ENCODE data around the gene GEMIN8. TPM values are rescaled to one million over a fixed set of nuclear protein-coding genes. Genes with fewer than 3 reads are reported as not detected.

GEMIN8 gene
- total and polyA plus RNA-seq, 2 donors from 2014 or later = 25.4 to 30.0 TPM

DNA sequence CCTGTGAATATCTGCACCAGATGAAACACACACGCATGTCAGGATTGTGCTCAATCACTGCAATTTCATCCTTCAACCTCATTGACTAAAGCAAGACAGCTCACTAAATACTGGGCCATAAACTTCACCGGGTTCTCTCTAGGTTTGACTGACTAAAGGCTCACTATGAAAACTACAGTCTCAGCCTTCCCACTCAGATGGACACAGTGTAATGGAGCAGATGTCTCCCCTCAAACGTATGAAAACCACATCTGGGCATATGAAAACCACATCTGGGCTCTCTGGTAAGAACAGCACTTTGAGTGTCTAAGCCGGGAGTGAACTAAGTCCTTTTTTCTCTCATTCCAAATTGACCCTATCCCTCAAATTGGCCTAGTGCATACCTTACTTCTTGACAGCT, 15.2 kb downstream of the GEMIN8 start:
- Histone ChIP-seq H3K4me3 (ENCODE audit: low read length in 3 of 3) (no peak overlapping the region), H3K4me1 (ENCODE audit: control insufficient read depth in 2 of 3, insufficient read depth in 2 of 3, low read depth in 1 of 3, low read length in 3 of 3) (no peaks in the 10 kb centered on the region), H3K9ac (ENCODE audit: low read length in 3 of 3) (no peak overlapping the region), H3K9me3 (ENCODE audit: control insufficient read depth in 2 of 3, insufficient read depth in 1 of 3, low read length in 3 of 3) (no peaks in the 10 kb centered on the region), H3K36me3 (ENCODE audit: control insufficient read depth in 2 of 3, insufficient read depth in 3 of 3, low read length in 3 of 3) (peaks cover 0 to 3% (median 0%) of the 10 kb centered on the region in 3 donors), H3K27me3 (ENCODE audit: control insufficient read depth, insufficient read depth, low read length) (peaks cover 3% of the 10 kb centered on the region), H3K27ac (ENCODE audit: low read depth in 2 of 2, low read length in 2 of 2) (no peak overlapping the region)
- intact Hi-C loops (cut with DNase I) = no loop called here
- FAIRE-seq (no peak), DNase-seq (no peak)
- TF ChIP-seq, protein P1, sequence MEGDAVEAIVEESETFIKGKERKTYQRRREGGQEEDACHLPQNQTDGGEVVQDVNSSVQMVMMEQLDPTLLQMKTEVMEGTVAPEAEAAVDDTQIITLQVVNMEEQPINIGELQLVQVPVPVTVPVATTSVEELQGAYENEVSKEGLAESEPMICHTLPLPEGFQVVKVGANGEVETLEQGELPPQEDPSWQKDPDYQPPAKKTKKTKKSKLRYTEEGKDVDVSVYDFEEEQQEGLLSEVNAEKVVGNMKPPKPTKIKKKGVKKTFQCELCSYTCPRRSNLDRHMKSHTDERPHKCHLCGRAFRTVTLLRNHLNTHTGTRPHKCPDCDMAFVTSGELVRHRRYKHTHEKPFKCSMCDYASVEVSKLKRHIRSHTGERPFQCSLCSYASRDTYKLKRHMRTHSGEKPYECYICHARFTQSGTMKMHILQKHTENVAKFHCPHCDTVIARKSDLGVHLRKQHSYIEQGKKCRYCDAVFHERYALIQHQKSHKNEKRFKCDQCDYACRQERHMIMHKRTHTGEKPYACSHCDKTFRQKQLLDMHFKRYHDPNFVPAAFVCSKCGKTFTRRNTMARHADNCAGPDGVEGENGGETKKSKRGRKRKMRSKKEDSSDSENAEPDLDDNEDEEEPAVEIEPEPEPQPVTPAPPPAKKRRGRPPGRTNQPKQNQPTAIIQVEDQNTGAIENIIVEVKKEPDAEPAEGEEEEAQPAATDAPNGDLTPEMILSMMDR (IDR thresholded peaks at IDR 0.05; ENCODE audit: borderline replicate concordance, extremely low read depth, insufficient read depth) = no peak

GRCh38 chrX:14013054-14013453, 16.6 kb downstream of the GEMIN8 start:
- H3K4me1 ChIP-seq (ENCODE audit: control insufficient read depth in 2 of 3, insufficient read depth in 2 of 3, low read depth in 1 of 3, low read length in 3 of 3) = no peaks in the 10 kb centered on the region
- peaks cover 0 to 4% (median 0%) of the 10 kb centered on the region in 3 donors for H3K36me3 ChIP-seq (ENCODE audit: control insufficient read depth in 2 of 3, insufficient read depth in 3 of 3, low read length in 3 of 3)
- FAIRE-seq (no peak), DNase-seq (no peak)
- peaks cover 3% of the 10 kb centered on the region for H3K27me3 ChIP-seq (ENCODE audit: control insufficient read depth, insufficient read depth, low read length)
- H3K4me3 ChIP-seq (ENCODE audit: low read length in 3 of 3) = no peak overlapping the region
- no peaks in the 10 kb centered on the region for H3K9me3 ChIP-seq (ENCODE audit: control insufficient read depth in 2 of 3, insufficient read depth in 1 of 3, low read length in 3 of 3)
- intact Hi-C loops (cut with DNase I) = no loop called here
- no peak overlapping the region for H3K9ac ChIP-seq (ENCODE audit: low read length in 3 of 3)
- TF ChIP-seq, protein P1 (IDR thresholded peaks at IDR 0.05; ENCODE audit: borderline replicate concordance, extremely low read depth, insufficient read depth) = no peak
- H3K27ac ChIP-seq (ENCODE audit: low read depth in 2 of 2, low read length in 2 of 2) = no peak overlapping the region

- no peak overlapping the region for H3K4me3 ChIP-seq (ENCODE audit: low read length in 3 of 3)
- no peak overlapping the region for H3K27ac ChIP-seq (ENCODE audit: low read depth in 2 of 2, low read length in 2 of 2)
- peaks cover 3% of the 10 kb centered on the region for H3K27me3 ChIP-seq (ENCODE audit: control insufficient read depth, insufficient read depth, low read length)
- FAIRE-seq (no peak), DNase-seq (no peak)
- no peak overlapping the region for H3K9ac ChIP-seq (ENCODE audit: low read length in 3 of 3)
- TF ChIP-seq, protein P1 (IDR thresholded peaks at IDR 0.05; ENCODE audit: borderline replicate concordance, extremely low read depth, insufficient read depth) = no peak
- intact Hi-C loops (cut with DNase I) = no loop called here
- H3K4me1 ChIP-seq (ENCODE audit: control insufficient read depth in 2 of 3, insufficient read depth in 2 of 3, low read depth in 1 of 3, low read length in 3 of 3) = no peaks in the 10 kb centered on the region
- no peaks in the 10 kb centered on the region for H3K9me3 ChIP-seq (ENCODE audit: control insufficient read depth in 2 of 3, insufficient read depth in 1 of 3, low read length in 3 of 3)
- peaks cover 0 to 4% (median 0%) of the 10 kb centered on the region in 3 donors for H3K36me3 ChIP-seq (ENCODE audit: control insufficient read depth in 2 of 3, insufficient read depth in 3 of 3, low read length in 3 of 3)
These were observed 19.1 kb downstream of the GEMIN8 start for GRCh38 chrX:14010566-14010965.

GRCh38 chrX:14006540-14006939, 23.2 kb downstream of the GEMIN8 start:
- DNase-seq (peak in 3 of 5 donors; percentile 18 to 74 (median 56)), FAIRE-seq (no peak)
- TF ChIP-seq, protein P1 (IDR thresholded peaks at IDR 0.05; ENCODE audit: borderline replicate concordance, extremely low read depth, insufficient read depth) = no peak
- intact Hi-C loops (cut with DNase I) = no loop called here
- peaks cover 0 to 8% (median 0%) of the 10 kb centered on the region in 3 donors for H3K36me3 ChIP-seq (ENCODE audit: control insufficient read depth in 2 of 3, insufficient read depth in 3 of 3, low read length in 3 of 3)
- no peak overlapping the region for H3K4me3 ChIP-seq (ENCODE audit: low read length in 3 of 3)
- H3K9me3 ChIP-seq (ENCODE audit: control insufficient read depth in 2 of 3, insufficient read depth in 1 of 3, low read length in 3 of 3) = no peaks in the 10 kb centered on the region
- H3K27ac ChIP-seq (ENCODE audit: low read depth in 2 of 2, low read length in 2 of 2) = no peak overlapping the region
- no peak overlapping the region for H3K9ac ChIP-seq (ENCODE audit: low read length in 3 of 3)
- H3K4me1 ChIP-seq (ENCODE audit: control insufficient read depth in 2 of 3, insufficient read depth in 2 of 3, low read depth in 1 of 3, low read length in 3 of 3) = no peaks in the 10 kb centered on the region
- H3K27me3 ChIP-seq (ENCODE audit: control insufficient read depth, insufficient read depth, low read length) = peaks cover 3% of the 10 kb centered on the region
